Mesangial cell (primary cell): ENCODE measurements around the gene PRMT9. TPM values are rescaled to one million over a fixed set of nuclear protein-coding genes. Genes with fewer than 3 reads are reported as not detected.

Experiments used
- total RNA-seq: library from RNA; depleted of rRNA; stranded (reverse); fragments of >200 nt; gene quantifications from 2 replicates; pipeline ENCODE4 v1.2.3, GENCODE V29; 2015

Gene PRMT9
- 5.2 and 6.6 TPM in 2 replicates for total RNA-seq

DNA sequence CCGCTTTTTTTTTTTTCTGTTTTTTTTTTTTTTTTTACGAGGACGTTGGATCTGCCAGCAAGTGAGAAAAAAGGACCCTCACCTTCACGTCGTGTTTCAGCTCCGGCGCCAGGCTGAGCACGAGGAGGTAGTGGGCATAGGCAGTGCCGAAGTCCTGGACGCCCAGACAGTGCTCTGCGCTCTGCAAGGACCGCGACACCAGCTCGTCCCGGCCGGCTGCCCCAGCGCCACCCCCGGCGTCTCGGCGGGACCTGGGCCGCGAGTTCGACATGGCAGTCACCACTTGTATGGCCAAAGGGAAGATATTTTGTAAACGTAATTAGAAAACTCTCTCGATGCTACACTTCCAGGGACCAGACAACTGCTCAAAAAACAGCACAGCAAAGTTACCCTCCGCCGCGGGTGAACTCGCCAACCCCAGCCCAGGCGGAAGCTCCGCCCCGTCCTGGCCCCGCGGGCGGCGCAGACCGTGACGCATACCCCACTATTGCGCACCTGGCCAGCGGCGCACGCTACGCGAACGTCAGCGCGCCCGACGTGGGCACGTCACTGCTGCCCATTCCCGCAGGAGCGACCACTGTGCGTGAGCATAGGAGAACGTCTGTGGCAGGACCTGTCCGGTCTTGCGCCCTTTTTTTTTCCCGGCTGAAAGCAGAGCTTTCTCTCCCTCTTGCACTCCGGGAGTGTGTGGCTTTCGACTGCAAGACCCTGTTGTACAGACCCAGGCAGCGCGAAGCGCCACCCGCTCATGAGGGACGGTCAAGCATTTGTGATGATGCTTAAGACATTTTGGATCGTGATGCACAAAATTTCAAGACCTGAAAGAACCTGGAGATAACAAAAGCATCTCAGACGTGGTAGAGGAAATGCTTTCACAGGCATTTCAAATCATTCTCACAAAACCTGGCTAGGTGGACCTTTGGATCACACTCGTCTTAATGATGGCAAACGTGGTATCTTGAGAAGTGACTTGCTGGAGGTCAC is at the start of gene PRMT9:
TSS of gene PRMT9 (minus strand) at position 447 of the 984 bp plus-strand sequence. CDS start at position 271, 176 bp downstream.

GRCh38 chr4:147731580-147732517 is 47.9 kb upstream of the PRMT9 start, which contains the start of gene ARHGAP10:
Gene ARHGAP10, plus strand, starts transcription at chr4:147732088. Its CDS starts 214 bp downstream, at chr4:147732302.

GRCh38 chr4:147617173-147617840 is 66.7 kb downstream of the PRMT9 start, which contains the start of gene TMEM184C:
Gene TMEM184C, plus strand, starts transcription at chr4:147617397. Its CDS starts 560 bp downstream, at chr4:147617957.

Other genes with a start within 250 kb of the PRMT9 start
- 15.0 and 19.8 TPM in 2 replicates for gene EDNRA, start 203.1 kb downstream of the PRMT9 start, total RNA-seq
- 21.0 and 29.5 TPM in 2 replicates for gene TMEM184C, start 66.8 kb downstream of the PRMT9 start, total RNA-seq
- gene ARHGAP10, start 47.9 kb upstream of the PRMT9 start, total RNA-seq = 13.7 and 15.5 TPM in 2 replicates